GM21360 (cell line): ENCODE measurements around the gene KCTD5.
A peak's percentile ranks its signal among the peaks of the same experiment; 100 is the strongest.
"Not testable (repeated sequence)": the region's sequence is repeated elsewhere in the genome, so short reads cannot be mapped to it uniquely, and the experiment has no call there.

Experiments
- ATAC-seq: cut with Tn5 transposase; IDR thresholded peaks from one replicate; pipeline ENCODE4 v1.9.1; 2021; ENCODE audit warnings: mild to moderate bottlenecking, moderate library complexity; ENCODE audit not compliant: unreplicated experiment

The KCTD5 gene

GRCh38 chr16:2671741-2672140 lies 10.6 kb upstream of the KCTD5 start:
- no peak for ATAC-seq

GRCh38 chr16:2673066-2673999 lies 9.0 kb upstream of the KCTD5 start:
- ATAC-seq: peak; percentile 85

GRCh38 chr16:2675021-2675420 lies 7.3 kb upstream of the KCTD5 start:
- no peak for ATAC-seq

DNA sequence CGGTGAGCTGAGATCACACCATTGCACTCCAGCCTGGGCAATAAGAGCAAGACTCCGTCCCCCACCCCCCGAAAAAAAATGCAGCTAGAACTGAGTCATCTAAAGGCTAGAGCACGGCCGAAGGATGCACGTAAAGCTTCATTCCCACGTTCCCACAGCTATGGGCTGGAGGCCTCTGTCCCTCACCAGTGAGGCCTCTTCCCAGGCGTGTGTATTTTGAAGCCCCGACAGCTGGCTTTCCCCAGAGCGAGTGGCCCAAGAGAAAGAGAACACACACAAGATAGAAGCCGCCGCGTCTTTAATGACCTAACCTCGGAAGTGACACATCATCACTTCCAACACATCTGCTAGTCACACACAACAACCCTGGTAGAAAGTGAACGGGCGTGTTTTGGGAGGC lies 6.6 kb upstream of the KCTD5 start:
- no peak for ATAC-seq

- ATAC-seq: not testable (repeated sequence)
Observed at GRCh38 chr16:2676937-2677336, 5.4 kb upstream of the KCTD5 start.

DNA sequence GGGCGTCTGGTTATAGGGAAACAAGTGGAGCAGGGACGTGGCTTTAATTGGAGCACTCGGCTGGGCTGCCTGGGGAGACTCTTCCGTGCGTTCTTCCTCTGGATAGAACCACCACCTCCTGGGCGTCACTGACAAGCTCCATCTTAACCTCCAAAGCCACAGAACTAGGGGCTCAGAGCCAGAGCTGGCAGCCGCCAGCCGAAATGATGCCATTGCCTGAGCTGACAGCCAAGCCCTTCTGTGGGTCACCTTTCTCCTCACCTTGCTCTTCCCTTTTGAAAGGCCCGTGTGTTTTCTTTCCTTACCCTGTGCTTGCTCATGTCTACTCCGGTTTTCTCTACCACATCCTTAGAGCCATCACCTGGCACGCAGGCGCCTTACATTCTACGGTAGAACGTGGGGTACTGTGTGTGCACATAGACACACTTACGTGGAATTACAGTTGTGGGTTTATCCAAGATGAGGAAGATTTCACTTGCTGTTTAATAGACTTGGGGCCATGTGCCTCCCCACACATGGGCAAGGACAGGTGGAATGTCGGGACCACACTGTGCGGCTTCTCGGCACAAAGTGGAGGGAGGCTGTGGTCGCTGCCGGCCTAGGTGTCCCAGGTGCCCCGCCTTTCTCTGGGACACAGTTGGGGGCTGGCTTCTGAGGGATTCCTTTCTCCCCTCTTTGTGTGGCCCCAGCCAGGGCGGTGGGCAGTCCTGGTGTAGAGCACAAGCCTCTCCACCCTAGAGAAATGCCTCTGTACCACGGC lies 3.9 kb upstream of the KCTD5 start:
- not testable (repeated sequence) for ATAC-seq

DNA sequence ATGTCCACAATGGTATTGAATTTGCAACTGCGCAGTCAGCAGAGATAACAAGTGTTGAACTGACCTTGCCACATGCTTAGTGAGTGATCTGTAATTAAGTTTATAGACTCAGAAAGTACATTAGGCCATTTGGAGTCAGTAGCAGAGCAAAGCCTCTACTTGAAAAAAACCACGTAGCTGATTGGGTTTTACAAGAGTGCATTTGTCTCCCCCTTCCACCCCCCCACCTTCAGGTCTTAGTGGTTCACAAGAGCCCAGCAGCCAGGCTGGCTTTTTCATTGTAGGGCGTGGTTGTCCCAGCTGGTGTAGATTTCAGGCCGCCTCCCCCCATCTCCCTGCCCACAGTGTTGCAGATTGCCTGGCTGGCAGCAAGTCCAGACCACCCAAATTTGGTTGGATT lies 2.4 kb upstream of the KCTD5 start:
- ATAC-seq: not testable (repeated sequence)

DNA sequence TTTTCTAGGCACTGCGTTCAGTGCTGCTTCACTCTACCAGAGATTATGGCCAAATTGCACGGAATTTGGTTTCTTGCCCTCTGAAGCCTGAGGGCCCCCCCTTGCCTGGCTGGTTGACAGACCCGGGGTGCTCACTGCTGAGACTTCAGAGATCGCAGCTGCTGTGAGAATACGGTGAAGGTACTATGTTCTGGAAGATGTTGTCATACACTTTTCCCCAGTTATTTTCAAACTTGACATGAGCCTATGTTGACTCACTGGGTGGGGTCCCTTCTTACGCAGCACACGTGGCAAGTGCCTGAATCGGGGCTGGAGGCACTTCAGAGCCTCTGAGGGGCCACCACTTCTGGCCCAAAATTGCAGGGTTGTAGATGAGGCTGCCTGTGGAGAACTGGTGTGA lies 2.0 kb upstream of the KCTD5 start:
- not testable (repeated sequence) for ATAC-seq

GRCh38 chr16:2683041-2683440 lies 718 bp downstream of the KCTD5 start:
- not testable (repeated sequence) for ATAC-seq

- ATAC-seq: not testable (repeated sequence)
Observed at GRCh38 chr16:2686075-2686474, 3.8 kb downstream of the KCTD5 start.

DNA sequence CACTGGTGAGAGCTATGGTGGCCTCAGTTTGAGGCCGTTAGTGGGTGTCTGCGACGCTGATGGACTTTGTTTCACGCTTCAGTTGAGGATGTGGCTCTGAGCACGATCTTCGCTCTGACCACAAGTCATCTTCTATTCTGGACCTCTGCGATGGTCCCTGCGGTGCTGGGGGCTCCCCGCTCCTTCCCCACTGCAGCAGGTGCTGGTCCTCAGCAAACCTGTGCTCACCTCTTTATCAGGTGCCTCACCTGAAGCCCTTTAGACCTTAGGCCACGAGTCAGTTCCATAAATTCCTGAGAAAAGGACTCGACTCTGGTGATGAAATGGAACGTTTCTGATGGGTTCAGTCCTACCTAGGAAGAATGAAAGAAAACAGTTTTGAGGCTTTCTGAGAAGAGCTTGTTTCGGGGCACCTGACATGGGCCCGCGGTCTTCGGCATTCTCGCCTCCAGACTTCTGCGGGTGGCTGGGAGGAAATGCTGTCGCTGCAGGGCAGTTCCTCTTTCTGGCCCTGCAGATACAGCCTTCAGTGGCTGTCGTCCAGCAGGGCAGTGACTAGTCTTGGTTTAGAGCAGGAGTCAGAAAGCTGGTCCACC lies 4.7 kb downstream of the KCTD5 start:
- ATAC-seq: no peak

GRCh38 chr16:2687531-2688308 lies 5.4 kb downstream of the KCTD5 start:
- no peak for ATAC-seq

GRCh38 chr16:2689422-2689821 lies 7.1 kb downstream of the KCTD5 start:
- not testable (repeated sequence) for ATAC-seq

GRCh38 chr16:2689968-2690801 lies 7.9 kb downstream of the KCTD5 start:
- ATAC-seq: no peak

DNA sequence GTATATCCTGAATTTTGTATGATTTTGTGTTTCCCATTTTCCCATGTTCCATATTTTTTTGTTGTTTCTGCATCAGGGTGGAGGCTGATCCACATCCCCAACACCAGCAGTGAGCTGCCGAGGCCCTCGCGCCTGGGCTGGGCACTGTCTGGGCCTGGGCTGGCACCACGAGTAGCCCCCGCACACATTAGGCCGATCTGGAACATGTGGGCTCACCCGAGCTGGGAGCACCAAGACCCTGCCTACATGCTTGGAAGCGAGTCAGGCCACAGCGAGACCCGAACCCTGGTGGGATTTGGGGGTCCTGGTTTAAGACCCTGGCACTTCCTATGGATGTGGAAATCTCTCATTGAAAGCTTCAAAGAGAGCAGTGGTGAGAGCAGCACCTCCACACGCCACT lies 8.5 kb downstream of the KCTD5 start:
- no peak for ATAC-seq

DNA sequence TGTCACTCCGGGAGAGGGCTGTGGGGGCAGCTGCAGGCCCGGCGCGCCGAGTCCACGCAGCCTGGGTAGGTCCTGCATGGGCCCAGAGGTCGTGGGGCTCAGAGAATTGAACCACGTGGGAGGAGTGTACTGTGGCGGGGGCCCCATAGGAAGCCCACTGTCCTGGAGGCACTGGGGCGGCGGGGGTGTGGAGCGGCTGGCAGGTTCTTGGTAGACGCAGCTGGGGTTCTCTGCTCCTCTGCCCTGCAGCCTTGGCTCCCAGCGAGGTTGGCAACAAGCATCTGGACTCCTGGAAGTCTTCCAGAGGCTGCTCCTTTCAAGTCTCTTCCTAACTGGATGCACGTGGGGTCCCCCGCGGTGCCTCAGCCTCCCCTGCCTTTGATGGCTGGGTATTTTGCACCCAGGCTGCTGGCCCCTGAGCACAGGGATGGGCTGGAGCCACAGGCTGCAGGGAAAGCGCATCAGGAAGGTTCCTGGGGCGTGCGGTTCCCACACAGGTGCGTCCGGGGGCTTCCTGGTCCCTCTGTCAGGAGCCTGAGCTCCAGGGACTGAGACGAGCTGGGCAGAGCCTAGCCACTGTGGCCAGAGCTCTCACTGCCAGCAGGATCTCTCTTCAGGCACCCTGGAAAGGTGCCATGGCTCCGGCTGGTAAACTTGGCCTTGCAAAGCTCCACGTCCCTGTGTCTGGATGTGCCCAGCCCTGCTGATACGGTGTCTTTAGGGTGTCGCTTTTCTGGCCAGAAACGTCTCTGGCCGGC lies 9.3 kb downstream of the KCTD5 start:
- no peak for ATAC-seq

GRCh38 chr16:2692251-2692947 lies 10.1 kb downstream of the KCTD5 start:
- no peak for ATAC-seq

- ATAC-seq: no peak
Observed at GRCh38 chr16:2692948-2693651, 10.8 kb downstream of the KCTD5 start.
